Gastrocnemius medialis (tissue), 4 donors: ENCODE measurements around the gene CYB5R3.

ENCODE experiments used
- POLR2A ChIP-seq, 2 donors: fragments of 450-650 bp; IDR thresholded peaks; one replicate each; pipeline ENCODE4 v1.6.1; 2017; ENCODE audit warnings: antibody characterized with exemption in 2 of 2, mild to moderate bottlenecking in 2 of 2, moderate library complexity in 2 of 2
- TF ChIP-seq, protein P1 (sequence below), 5 experiments: fragments of 450-650 bp in 3 of 5; fragments of 200-600 bp in 2 of 5; sonication (generic) in 2 of 5; IDR thresholded peaks in 4 of 5; conservative IDR thresholded peaks in 1 of 5; 1 replicate in 4 of 5; 2 replicates in 1 of 5; pipeline ENCODE4 v1.5.1; 2016 to 2019; ENCODE audit warnings: antibody characterized with exemption in 5 of 5, mild to moderate bottlenecking in 3 of 5, moderate library complexity in 3 of 5

DNA sequence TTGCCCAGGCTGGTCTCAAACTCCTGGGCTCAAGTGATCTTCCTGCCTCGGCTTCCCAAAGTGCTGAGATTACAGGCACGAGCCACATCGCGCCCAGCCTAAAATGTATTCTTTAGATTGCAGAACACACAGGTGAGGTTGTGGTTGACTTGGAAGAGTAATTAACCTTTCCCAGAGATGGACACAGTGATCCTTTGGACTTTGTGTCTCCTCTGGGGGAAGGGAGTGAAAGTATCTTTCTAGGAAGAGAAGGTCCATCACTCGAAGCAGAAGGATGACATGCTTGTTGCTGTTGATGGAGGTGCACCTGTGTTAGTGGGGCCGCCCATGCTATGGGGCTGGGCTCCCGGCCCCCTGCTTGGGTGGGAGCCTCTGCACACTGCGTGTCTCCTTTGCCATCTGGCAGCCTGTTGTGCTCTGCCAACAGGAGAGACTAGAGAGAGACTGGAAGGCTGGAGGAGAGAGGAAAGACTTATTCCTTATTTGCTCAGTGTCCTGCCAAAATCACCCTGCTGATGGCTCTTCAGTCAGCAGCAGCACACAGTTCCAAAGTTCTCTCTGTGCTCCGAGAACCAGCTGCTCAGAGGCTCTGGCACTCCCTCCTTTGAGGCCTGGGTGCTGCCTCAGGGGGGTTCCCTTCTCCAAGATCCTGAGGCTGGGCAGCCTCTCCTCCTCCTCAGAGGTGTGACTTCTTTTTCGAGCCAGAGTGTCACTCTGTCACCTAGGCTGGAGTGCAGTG, 33.1 kb upstream of the CYB5R3 start:
- TF ChIP-seq, protein P1, sequence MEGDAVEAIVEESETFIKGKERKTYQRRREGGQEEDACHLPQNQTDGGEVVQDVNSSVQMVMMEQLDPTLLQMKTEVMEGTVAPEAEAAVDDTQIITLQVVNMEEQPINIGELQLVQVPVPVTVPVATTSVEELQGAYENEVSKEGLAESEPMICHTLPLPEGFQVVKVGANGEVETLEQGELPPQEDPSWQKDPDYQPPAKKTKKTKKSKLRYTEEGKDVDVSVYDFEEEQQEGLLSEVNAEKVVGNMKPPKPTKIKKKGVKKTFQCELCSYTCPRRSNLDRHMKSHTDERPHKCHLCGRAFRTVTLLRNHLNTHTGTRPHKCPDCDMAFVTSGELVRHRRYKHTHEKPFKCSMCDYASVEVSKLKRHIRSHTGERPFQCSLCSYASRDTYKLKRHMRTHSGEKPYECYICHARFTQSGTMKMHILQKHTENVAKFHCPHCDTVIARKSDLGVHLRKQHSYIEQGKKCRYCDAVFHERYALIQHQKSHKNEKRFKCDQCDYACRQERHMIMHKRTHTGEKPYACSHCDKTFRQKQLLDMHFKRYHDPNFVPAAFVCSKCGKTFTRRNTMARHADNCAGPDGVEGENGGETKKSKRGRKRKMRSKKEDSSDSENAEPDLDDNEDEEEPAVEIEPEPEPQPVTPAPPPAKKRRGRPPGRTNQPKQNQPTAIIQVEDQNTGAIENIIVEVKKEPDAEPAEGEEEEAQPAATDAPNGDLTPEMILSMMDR (IDR thresholded peaks at IDR 0.05 in 4 of 5, conservative IDR thresholded peaks at IDR 0.05 in 1 of 5): no peak
- TF ChIP-seq POLR2A (IDR thresholded peaks at IDR 0.05): no peak
